DMS 273 (cell line): ENCODE results near the gene SPATA7.

Source experiments
- DNase-seq: peaks from one replicate; lab custom pipeline; 2025; ENCODE audit not compliant: unreplicated experiment; lab: John Stamatoyannopoulos, UW

SPATA7 gene

GRCh38 chr14:88479574-88479987 lies 94.1 kb downstream of the SPATA7 start:
- no peak for DNase-seq

- no peak for DNase-seq
These were observed 95.6 kb downstream of the SPATA7 start for GRCh38 chr14:88481059-88481458.

GRCh38 chr14:88481794-88482193 lies 96.3 kb downstream of the SPATA7 start:
- no peak for DNase-seq

GRCh38 chr14:88482524-88482923 lies 97.1 kb downstream of the SPATA7 start:
- no peak for DNase-seq
